Measurements from ENCODE around the gene CRYBA1.
"Not testable (repeated sequence)": the region's sequence is repeated elsewhere in the genome, so short reads cannot be mapped to it uniquely, and the experiment has no call there.

The CRYBA1 gene, protein sequence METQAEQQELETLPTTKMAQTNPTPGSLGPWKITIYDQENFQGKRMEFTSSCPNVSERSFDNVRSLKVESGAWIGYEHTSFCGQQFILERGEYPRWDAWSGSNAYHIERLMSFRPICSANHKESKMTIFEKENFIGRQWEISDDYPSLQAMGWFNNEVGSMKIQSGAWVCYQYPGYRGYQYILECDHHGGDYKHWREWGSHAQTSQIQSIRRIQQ

DNA sequence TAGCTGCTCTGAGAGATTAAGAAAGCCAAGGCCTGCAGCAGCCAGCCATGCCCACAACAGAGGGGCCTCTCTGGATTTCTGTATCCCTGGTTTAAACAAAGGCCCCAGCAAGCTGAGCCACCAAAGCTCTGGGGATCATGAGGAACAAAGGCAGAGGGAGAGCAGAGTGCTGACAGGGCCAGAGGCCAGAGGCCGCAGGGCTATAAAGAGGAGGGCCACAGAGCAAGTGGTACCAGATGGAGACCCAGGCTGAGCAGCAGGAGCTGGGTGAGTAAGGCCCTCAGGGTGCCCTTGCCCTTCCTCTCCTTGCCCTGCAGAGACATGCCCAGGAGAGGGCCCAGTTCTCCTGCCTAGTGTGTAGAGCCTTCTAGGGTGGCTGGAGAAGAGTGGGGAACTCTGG is at the start of gene CRYBA1:
Gene CRYBA1 (plus strand): TSS at position 232 of the 400 bp plus-strand sequence. CDS start 5 bp downstream, at position 237.
- intact Hi-C loops (cut with DNase I), result no loop called here

DNA sequence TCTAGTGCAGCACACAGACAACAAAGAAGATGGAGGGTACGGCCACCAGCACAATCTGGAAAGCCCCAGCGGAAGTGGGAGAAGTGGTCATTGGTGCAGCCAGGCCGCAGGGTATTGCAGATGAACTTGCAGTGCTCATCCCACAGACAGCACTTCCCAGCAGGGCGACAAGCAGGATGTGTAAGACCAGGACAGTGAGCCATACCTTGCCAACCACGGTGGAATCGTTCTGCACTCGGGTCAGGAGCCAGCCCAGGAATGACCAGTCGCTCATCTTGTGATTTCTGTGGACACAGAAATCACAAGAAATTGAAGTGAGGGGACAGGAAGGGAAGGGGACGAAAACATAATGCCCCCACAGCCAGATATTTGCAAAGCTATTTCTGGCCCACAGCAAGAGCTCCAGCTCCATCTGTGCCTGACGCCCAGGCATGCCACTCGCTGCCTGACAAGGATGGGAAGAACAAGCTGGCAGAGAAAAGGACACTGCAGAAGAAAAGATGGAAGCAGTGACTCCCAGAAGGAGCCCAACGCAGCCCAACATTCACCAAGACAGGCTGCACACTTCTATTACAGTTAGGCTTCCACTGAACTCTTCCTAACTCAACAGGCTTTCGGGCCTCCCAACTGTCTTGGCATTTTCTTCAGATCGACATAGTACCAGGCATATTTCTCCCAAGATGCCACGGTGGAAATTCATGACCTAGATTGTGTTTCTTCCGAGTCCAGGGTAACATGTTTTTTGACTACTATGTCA is 49.0 kb upstream of the CRYBA1 start:
- peak in 3 of 10 donors; percentile 32 to 79 (median 34) for DNase-seq
- intact Hi-C loops (cut with DNase I), result no loop called here

More for the DNA sequence above, at the start of gene CRYBA1:
- no peak for DNase-seq

DNA sequence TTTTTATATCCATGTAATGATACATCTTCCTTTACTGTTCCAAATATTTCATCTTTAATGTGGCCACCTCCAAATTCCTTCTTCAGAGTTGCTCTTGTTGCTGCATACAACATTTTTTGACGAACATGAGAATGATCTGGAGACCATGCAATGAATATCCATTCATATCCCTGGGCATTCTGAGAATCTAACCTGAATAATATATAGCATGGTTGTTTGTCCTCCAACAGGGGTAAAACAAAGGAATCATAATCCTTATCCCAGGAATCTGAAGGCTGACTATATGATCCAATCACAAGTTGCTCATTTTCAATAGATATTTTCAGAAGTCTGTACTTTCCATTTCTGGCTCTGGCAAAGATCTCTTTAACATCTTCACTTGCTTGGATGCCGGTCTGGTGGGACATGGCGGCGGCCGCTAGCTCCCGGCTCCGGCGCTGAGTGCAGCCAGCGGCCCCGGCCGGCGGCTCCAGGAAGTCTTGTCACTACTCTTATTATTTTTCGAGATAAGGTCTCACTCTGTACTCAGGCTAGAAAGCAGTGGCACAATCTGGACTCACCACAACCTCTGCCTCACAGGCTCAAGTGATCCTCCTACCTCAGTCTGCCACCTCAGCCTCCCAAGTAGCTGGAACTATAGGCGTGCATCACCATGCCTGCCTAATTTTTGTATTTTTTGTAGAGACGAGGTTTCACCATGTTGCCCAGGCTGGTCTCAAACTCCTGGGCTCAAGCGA is 42.4 kb upstream of the CRYBA1 start:
- DNase-seq; intact Hi-C loops (cut with DNase I): not testable (repeated sequence)

DNA sequence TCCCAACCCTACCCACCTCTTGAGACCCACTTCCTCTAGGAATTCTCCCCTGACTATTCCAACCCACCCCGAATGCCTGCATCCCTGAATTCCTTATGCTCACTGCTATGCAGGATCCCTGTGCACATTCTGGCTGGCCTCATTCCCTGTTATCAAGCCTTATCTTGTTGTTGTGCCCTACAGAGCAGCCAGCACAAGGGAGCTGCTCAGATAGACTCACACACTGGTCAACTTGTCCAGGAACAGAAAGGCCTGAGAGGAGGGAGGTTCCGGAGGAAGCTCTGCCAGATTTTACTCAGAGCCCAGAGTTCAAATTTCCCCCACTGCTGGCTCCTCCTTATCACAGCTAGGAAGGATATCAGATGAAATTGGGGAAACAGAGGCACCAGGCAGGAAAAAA is 41.6 kb upstream of the CRYBA1 start:
- no peak for DNase-seq
- intact Hi-C loops (cut with DNase I), result no loop called here

DNA sequence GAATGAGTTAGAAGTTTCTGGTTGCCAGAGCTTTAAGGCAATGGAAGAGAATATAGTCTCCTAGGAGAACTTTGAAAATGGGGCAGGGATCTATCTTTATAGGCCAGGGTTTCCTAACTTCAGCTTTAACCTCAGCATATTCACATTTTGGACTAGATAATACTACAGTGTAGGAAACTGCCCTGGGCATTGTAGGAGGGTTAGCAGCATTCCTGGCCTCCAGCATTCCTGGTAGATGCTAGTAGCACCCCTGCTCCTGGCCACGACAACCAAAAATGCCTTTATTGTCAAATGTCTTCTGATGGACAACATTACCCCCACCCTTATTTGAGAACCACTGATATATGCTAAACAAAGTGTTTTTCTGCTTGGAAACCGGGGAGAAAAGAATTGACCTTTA is 38.7 kb upstream of the CRYBA1 start:
- intact Hi-C loops (cut with DNase I), result no loop called here
- DNase-seq, result peak in 1 of 10 donors; percentile 10

DNA sequence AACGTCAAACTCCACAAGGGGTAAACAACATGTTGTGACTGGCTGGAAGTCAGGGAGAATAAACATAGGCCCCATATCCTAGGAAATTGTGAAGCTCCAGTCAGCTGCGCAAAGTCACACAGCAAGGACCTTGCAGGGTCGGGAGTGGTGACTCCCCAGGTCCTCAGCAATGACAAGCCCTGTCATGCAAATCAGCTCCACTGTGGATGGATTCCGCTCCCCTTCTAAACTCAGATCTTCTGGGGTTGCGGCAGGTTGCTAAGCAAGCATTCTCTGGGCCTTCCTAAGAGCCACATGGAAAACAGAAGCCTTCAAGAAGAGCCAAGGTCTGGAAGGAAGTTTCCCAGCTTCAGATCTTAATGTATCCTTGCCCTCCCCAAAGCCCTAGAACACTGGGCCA is 37.6 kb upstream of the CRYBA1 start:
- no peak for DNase-seq
- intact Hi-C loops (cut with DNase I), result no loop called here

DNA sequence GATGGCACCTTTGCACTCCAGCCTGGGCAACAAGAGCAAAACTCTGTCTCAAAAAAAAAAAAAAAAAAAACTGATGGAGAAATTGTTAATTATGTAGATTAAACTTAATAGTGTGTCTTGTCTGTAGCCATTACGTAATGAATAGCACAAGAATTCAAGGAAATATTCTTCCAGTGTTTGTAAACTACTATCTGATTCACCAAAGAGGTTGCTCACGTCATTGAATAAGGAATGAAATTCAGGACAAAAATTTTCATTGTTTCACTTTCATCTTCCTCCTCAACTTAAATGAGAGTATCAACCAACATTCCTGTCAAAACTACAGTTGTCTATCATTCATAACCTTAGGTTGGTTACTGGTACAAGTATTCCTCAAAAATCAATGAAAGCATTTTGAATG is 35.8 kb upstream of the CRYBA1 start:
- no peak for DNase-seq
- intact Hi-C loops (cut with DNase I), result no loop called here

DNA sequence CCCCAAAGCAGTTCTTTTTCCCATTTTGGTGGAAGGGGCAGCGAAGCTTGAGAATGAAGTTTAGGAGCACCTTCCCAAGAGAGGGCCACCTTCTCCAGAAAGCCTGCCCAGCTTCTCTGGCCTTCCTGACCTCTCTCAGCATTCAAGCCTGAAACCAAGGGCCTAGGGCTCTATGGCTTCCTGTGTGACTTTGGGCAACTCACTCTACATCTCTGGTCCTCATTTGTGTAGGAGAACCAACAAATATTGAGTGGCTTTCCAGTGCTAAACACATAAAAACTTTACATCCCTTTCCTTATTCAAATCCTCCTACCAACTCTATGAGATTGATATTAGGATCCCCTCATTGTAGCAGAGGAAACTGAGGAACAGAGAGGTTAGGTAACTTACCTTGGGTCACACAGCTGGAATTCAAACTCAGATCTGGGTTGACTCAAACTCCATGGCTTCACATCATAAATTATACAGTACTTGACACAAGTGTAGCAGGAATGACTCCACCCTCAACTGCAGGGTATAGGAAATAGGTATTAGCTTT is 34.5 kb upstream of the CRYBA1 start:
- peak in 1 of 10 donors; percentile 15 for DNase-seq
- intact Hi-C loops (cut with DNase I), result no loop called here

DNA sequence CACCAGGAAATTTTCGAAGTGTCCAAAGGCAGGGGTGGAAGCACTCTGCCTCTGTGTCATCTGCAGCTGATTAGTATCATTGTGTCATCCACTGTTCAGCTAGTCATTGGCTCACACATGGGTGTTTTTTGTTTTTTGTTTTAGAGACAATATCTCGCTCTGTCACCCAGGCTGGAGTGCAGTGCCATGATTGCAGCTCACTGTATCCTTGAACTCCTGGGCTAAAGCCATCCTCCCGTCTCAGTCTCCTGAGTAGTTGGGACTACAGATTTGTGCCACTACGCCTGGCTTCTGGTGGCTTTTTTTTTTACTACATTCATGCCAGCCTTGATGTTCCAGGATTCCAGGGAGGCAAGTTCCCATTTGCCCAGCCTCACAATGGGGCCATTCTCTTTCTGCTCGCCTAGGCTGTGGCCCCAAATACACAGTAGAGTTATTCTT is 34.0 kb upstream of the CRYBA1 start:
- intact Hi-C loops (cut with DNase I), result no loop called here
- peak in 8 of 10 donors; percentile 38 to 95 (median 70) for DNase-seq

DNA sequence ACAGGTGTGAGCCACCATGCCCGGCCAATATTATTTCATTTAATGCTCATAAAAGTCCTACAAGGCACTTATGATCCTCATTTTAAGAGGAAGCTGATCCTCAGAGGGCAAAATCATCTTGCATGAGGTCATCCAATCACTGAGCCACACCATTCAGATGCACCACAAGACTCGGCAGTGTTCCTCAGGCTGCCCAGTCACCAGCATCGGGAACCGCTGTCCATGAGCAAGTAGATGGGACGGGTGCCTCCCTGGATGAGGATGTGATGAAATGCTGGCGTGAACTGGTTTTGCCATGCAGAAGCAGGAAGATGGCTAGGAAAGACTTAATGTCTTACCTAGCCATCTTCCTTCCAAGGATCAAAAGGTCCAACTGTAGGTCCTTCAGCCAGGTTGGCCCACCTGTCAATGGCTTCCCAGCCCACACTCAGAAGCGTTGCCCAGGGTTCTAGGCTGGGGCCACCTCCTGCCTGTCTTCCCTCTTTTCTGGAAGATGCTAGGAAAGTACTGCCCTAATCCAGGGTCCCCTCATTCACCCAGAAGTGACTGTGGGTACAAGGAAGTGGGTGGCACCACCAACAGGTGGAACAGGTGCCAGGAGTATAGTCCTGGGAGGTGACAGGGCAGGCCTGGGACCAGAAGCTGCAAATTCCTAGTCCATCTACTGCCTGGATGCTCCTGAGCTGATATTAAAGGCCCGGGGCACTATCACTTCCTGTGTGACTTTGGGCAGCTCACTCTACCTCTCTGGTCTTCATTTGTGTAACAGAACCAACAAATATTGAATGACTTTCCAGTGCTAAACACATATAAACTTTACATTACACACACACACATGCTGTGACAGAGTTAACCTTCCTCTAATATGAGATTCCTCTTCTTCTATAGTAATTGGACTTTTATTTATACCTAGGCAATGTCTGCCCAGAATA is 32.2 kb upstream of the CRYBA1 start:
- DNase-seq, result peak in 2 of 10 donors; percentile 10 to 30
- intact Hi-C loops (cut with DNase I), result loop anchor here (5.0 kb wide), 1 partner anchor 32 kb away; the partner anchor contains the start of gene MYO18A

DNA sequence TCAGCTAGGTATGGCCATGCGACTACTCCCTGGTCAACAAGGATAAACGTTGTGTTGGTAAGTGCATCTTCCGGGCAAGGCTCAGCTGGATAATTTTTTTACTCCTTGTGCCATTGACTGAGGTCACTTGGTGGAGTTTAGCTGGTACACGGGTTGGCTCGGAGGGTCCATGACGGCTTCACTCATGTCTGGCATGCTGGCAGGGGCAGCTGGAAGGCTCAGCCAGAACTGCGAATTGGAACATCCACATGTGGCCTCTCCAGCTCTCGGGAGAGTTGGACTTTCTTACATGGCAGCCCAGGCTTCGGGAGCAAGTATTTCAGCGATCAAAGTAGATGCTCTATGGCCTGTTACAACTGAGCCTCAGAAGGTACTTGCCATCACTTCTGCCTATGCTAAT is 31.5 kb upstream of the CRYBA1 start:
- intact Hi-C loops (cut with DNase I), result loop anchor here (5.0 kb wide), 1 partner anchor 33 kb away; the partner anchor contains the start of gene MYO18A
- DNase-seq, result peak in 1 of 10 donors; percentile 13

DNA sequence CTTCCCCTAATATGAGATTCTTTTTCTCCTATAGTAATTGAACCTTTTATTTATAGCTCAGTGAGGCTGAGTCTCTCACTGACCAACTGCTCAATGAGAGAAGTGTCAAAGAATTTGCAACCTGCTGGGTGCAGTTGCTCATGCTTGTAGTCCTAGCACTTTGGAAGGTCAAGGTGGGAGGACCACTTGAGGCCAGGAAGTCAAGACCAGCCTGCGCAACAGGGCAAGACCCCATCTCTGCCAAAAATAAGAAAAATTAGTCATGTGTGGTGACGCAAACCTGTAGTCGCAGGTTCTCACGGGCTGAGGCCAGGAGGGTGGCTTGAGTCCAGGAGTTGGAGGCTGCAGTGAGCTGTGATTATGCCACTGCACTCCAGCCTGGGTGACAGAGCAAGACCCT is 30.9 kb upstream of the CRYBA1 start:
- DNase-seq, result peak in 1 of 10 donors; percentile 5
- intact Hi-C loops (cut with DNase I), result loop anchor here (5.0 kb wide), 1 partner anchor 33 kb away; the partner anchor contains the start of gene MYO18A

DNA sequence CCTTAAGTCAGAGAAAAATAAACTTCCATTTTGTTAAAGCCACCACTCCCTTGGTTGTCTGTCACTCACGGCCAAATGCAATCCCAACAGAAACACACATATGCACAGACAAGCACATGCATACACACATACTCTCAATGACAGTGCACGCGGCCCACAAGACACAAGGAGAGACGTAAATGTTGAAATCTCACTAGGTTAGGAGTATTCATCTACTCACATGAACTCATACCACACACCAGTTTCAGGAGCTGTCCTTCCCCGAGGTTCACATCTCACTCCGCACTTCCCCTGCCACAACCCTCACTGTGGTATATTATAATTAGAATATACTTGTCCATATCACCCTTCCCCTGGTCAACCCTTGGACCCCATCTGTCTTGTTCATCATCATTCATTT is 30.5 kb upstream of the CRYBA1 start:
- peak in 1 of 10 donors; percentile 14 for DNase-seq
- intact Hi-C loops (cut with DNase I), result loop anchor here (5.0 kb wide), 1 partner anchor 34 kb away; the partner anchor contains the start of gene MYO18A

DNA sequence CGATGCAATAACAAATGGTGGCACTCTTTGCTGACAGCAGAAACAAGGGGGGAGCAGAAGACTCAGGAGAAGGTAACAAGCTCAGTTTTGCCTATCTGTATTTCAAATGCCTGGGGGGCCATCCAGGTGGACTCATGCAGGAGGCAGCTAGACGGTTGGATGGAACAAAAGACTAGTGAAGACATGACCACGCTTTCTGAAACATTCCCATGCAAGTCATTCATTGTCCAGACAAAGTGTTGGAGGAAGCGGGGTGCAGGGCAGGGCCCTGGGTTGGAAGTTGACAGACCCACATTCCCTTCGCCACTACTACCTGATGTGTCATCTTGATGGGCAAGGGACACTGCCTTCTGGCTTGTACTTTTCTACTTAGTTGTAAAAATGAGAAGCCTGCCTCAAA is 29.8 kb upstream of the CRYBA1 start:
- intact Hi-C loops (cut with DNase I), result loop anchor here (5.0 kb wide), 1 partner anchor 35 kb away; the partner anchor contains the start of gene MYO18A
- peak in 1 of 10 donors; percentile 8 for DNase-seq

DNA sequence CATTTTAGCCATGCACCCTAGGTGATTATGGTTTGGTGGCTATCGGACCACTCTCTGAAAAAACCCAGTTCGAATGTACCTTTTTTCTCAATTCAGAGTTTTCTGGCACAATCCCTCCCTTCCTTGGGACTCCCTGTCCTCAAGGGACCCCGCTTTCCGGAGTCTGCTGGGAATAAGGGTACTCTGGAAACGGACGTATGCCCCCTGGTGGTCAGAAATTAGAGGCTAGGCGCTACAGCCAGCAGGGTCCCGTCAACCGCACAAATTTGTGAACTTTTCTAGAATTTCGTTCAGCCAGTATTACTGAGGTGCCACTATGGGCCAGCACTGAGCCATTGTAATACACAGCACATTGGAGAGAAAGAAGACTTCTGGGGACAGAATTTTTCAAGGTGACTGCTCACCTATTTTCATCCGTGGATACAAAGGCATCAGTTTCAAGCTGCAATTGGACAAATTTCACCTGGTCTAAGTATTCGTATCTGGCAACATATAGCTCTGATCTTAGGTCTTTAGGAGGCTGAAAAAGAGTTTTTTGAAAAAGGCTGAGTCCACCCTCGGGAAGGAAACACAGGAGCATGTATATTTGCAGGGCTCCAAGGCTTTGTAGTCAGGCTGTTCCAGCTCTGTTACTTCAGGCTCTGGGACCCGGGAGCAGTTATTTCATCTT is 27.1 kb upstream of the CRYBA1 start:
- intact Hi-C loops (cut with DNase I), result loop anchor here (1.0 to 5.0 kb wide), 3 partner anchors 37 to 71 kb away; partner anchors contain the start of gene MYO18A
- peak; percentile 63 to 96 (median 87) for DNase-seq

DNA sequence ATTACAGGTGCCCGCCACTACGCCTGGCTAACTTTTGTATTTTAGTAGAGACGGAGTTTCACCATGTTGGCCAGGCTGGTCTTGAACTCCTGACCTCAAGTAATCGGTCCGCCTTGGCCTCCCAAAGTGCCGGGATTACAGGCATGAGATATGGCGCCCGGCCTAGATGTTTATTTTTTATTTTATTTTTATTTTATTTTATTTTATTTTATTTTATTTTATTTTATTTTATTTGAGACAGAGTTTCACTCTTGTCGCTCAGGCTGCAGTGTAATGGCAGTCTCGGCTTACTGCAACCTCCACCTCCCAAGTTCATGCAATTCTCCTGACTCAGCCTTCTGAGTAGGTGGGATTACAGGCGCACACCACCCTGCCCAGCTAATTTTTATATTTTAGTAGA is 25.3 kb upstream of the CRYBA1 start:
- DNase-seq; intact Hi-C loops (cut with DNase I): not testable (repeated sequence)

DNA sequence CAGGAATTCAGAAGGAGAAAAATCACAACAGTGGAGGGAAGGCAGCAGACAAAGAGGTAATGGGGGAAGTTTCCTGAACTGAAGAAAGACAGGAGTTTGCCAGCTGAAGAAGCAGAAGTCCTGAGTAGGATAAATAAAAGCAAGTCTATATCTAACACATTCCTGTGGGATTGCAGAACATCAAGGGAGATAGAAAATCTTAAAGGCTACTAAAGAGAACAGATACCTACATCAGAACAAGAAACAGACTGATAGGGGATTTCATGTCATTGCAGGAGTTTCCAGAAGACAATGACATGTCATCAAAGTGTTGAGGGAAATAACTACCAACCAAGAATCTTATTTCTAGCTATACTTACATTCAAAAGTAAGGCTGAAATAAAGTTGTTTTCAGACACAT is 21.3 kb upstream of the CRYBA1 start:
- DNase-seq, result no peak
- intact Hi-C loops (cut with DNase I), result no loop called here

DNA sequence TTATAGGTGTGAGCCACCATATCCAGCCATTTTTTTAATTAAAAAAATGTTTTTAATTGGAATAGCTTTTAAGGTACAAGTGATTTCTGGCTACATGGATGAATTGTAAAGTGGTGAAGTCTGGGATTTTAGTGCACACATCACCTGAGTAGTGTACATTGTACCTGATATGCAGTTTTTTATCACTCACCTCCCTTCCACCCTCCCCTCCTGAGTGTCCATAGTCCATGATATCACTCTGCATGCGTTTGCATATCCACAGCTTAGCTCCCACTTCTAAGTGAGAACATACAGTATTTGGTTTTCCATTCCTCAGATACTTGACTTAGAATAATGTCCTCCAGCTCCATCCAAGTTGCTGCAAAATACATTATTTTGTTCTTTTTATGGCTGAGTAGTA is 13.4 kb upstream of the CRYBA1 start:
- intact Hi-C loops (cut with DNase I), result no loop called here
- no peak for DNase-seq

DNA sequence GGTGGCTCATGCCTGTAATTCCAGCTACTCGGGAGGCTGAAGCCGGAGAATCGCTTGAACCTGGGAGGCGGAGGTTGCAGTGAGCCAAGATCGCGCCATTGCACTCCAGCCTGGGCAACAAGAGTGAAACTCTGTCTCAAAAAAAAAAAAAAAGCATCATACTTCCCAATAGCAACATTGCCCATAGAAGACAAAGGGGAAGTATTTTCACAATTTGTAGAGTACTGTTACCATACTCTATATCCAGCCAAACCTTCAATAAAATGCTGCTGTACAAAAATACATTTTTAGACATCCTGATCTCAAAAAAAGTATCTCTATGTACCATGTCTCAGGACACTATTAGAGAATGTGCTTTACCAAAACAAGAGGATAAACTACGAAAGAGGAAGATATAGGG is 11.7 kb upstream of the CRYBA1 start:
- DNase-seq; intact Hi-C loops (cut with DNase I): not testable (repeated sequence)
